Measurements from ENCODE around the gene ACVR2B.
A peak's percentile ranks its signal among the peaks of the same experiment; 100 is the strongest.

Gene ACVR2B

DNA sequence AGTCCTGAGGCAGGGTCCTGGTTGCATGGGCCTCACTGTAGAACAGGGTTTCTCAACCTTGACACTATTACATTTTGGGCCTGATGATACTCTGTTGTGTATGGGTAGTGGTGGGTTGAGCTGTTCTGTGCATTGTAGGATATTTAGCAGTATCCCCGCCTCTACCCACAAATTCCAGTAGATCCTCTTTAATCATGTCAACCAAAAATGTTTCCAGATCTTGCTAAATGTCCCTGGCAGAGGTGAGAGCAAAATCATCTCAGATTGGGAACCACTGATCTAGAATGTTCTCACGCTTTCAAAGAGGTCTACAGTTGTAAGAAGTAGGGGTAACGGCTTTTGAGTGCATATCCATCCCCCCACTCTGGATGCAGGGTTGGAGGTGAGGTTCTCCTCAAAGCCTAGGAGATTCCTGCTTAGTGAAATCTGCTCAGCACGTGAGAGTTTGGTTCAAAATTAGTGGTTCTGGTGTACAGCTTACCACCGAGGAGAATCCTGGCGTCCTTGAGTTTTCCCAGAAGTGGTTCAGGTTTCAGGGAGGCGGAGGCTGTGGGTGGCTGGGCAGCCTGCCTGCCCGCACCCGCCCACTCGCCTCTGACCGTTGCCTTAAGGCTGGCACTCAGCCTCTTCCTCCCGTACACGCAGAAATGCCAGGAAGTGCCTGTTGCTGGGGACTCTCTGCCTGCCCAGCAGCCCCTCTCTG, 5.3 kb downstream of the ACVR2B start:
- no peak for DNase-seq (ENCODE audit: low spot score)

DNA sequence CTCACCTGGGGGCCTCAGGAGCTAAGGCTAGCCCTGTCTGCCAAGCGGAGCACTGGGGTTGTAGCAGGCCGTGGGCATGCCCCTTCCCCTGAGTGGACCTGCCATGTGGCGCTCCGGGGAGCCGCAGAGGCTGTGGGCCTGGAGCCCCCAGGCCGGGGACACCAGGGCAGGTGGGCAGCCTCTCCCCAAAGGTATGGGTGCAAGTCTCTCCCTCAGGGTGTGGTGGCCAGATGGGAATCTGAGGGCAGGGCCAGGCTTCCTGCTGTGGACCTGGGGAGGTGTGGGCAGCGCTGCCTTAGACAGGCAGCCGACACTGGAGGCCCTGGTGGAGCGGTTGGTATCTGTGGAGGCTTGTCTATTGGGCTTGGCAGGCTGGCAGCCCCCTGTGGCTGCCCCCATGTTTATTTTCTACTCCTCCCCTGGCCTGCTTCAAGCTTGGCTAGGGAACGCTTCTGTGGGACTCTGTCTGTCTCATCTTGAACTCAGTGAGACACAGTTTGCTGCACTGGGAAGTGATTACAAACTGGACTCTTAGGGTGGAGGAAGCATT, 5.9 kb downstream of the ACVR2B start:
- no peak for DNase-seq (ENCODE audit: low spot score)

DNA sequence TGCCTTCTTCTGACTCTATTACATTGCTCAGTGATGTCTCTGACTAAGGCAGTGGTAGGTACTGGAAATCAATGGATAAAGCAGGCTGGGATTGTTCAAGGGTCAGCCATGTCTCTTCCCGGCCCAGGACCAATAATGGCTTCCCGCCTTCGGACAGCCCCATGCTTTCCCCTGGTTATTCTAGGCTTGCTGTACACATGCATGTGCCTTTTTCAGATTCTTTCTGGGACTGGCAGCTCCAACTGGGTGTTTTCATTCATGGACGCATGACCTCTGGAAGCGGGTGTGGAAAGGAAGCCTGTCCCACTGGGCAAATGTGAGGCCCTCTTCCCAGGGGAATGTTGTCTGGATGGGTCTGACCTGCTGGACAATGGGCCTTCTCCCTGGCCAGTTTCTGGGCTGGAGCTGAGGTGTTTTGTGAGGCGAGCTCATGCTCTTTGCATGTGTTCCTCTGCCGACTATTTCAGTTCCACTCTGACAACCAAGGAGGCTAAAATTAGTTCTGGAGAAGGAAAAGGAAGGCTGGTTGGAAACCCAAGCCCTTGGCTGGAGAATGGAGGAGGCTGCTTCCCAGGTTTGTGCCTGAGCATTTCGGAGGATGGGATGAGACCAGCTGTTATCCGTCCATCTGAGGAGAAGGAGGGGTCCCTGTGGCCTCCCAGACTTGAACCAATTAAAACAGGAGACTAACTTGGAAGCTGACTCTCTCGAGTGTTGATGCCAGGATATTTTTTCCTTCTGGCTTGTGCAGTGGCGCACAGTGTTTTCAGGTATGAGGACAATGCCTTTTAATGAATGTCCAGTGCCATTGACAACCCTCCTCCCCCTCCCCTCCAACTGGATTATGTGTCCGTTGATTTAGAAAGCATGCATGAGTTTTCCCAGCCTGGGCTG, 6.9 kb downstream of the ACVR2B start:
- DNase-seq (ENCODE audit: low spot score) = no peak

DNA sequence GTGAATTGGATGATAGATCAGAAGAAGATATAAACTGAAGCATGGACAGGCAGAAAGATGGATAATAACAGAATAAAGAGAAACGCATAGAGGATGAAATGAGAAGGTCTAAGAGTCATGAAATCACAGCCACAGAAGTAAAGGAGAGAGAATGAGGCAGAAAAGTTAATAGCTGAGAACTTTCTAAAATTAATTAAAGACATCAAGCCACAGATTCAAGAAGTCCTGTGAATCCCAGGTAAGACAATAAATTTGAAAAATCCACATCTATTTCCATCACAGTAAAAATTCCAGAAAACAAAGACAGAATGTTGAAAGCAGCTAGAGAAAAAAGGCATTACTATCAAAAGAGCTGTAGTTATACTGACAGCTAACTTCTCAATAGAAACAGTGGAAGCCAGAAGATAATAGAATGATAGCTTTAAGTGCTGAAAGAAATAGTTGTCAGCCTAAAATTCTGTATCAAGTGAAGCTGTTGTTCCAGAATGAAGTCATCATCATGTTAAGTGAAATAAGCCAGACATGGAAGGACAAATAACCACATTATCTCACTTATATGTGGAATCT, 12.0 kb downstream of the ACVR2B start:
- DNase-seq (ENCODE audit: low spot score) = no peak

DNA sequence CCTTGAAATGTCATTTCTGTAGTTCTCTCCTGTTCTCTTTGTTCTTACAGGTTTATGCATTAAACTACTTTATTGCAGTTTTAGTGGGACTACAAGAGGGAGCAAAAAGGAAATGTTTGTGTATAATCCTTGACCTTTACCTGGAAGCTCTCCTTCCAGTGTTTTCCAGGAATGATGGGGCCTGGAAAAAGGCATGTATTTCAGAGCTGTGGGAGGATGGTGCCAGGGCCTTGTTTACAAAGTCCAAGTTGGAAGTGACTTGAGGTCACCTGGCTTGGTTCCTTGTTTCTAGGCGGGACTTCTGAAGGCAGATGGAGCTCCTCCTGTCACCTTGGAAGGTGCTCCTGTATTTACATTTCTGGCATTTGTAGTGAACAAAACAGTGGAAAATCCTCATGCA, 15.1 kb downstream of the ACVR2B start:
- no peak for DNase-seq (ENCODE audit: low spot score)

DNA sequence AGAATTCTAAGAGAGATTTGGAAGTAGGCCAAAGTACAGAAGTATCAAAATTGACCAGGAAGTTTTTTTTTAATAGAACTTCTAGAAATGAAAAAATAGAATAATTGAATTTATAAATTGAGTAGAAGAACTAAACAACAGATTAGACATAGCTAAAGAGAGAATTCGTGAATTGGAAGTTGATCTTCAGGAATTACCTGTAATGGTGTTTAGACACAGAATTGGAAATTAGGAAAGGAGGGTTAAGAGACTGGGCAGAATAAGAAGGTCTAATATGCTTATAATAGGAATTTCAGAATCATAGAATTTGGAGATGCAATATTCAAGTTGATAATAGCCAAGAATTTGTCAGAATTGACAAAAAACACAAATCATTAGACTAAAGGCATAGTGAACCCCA, 16.2 kb downstream of the ACVR2B start:
- DNase-seq (ENCODE audit: low spot score) = no peak

DNA sequence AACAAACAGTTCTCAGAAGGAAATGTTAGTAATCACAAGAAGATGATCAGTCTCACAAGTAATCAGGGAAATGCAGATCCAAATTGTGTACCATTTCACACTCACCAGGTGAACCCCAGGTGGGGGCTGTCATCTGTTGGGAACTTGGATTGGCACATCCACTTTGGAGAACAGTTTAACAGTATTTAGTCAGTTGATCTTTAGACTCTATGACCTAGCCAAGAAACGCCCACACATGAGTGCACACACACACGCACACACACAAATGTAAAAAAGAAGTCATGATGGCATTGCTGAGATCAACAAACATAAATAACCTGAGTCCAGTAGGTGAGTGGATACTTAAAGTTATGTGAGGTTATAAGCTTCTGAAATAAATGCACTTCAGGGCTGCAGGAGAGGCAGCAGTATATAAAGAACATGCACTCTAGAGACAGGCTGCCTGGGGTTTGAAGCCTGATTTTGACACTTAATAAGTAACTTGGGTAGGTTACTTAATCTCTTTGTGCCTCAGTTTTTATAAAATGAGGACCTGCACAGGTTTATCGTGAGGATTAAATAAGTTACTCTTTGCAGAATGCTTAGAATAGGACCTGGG, 17.7 kb downstream of the ACVR2B start:
- no peak for DNase-seq (ENCODE audit: low spot score)

DNA sequence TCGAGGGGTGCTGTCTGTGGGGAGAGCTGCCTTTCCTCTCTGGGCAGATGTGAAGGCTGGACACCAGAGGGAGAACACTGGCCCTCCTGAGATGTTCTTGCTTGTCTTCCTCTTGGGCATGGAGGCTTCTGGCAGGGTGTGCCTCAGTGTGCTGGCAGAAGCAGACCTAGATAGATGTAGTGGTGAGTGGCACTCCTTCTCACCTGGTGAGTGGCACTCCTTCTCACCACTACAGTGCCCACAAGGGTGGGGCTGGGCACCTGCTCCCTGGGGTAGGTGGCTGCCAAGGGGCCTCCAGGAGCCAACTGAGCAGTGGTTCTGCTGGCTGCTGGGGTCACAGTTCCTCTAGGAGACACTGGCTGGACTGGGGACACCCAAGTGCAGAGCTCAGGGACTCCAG, 18.7 kb downstream of the ACVR2B start:
- no peak for DNase-seq (ENCODE audit: low spot score)

DNA sequence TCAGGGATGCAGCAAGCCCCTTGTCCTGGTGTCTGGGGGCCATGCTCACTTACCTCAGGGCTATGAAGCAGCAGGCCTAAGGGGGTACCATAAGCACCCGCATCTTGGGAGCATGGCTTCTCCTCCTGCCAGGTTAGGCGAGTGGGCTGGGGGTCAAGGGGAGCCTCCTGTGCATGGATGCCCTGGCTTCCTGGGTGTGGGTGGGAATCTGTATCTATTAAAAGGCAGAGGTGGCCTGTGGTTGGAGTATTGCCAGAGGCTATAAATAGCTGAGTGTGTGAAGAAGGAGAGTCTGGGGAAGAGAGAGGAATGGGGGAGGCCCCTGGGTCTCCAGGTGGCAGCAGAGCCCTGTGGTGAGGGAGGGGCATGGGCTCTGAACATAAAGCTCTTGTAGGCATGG, 19.5 kb downstream of the ACVR2B start:
- no peak for DNase-seq (ENCODE audit: low spot score)

DNA sequence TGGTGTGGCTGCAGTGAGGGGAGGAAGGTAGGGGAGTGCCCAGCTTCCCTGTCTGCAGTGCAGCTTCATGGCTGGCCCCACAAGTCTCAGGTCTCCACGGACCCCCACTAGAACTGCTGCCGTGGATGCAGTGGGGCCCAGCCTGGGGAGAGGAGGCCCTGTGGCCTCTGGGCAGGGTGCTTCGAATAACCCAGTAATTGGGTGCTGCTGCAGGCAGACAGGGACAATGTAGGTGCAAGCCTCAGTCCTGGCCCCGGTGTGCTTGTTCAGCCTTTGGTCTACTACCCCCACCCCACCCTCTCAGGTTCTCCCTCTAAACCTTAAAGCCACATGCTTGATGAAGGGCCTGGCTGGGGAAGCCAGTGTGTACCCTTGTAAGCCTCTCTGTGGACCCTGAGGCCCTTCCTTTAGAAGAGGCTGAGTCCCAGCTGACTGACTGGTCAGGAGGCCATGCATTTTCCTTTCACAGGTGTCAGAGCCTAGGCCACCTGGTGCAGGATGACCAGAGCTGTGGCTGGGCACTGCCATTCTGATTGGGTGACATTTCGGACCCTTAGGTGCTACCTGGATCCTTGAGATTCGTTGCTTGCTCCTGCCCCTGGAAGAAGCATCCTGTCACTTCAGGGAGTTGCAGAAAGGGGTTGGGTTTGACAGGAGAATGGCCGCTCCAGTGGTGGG, 21.4 kb downstream of the ACVR2B start:
- DNase-seq (ENCODE audit: low spot score) = no peak

DNA sequence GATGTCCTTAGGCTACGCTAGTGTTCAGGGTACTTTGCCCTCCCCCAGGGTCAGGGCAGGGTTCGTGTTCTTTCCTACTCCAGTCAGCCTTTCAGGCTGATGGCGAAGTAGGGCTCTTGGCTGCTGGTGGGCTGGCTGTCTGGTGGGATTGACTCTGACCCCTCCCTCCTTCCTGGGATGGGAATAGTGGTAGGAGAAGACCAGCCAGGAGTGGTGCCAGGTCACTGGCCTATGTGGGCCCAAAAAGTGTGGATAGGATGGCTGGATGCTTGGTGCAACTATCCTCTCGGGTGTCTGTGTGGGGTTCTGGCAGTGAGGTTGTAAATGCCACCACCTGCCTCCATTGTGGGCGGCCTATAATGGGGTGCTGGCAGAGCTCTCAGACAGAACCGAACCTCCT, 22.0 kb downstream of the ACVR2B start:
- DNase-seq (ENCODE audit: low spot score) = no peak

DNA sequence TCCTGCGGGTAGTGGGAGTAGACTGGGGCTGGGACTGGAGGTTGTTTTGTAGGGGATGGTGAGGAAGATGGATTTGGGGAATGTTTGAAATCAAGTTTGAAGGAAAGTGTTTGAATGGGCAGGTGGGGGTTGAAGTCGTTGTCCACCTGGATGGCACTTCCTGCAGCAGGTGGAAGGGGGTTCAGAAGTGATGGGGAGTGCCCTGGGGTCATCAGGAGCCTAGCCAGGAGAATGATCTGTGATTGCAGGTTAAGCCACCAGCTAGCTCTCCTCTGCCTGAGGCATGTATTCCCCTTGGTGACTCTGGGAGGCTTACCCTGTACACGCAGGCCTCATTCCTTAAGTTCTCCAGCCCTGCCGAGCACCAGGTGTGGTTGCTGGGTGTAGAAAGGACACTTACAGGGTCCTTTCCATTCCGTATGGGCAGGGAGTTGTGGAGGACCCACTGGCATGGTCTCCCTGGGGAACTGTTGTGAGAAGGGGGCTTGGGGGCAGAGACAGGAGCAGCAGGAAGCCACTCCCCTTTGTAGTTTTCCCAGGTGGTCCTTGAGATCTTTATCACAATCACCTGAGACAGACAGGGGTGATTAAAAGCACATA, 22.6 kb downstream of the ACVR2B start:
- DNase-seq (ENCODE audit: low spot score) = no peak

DNA sequence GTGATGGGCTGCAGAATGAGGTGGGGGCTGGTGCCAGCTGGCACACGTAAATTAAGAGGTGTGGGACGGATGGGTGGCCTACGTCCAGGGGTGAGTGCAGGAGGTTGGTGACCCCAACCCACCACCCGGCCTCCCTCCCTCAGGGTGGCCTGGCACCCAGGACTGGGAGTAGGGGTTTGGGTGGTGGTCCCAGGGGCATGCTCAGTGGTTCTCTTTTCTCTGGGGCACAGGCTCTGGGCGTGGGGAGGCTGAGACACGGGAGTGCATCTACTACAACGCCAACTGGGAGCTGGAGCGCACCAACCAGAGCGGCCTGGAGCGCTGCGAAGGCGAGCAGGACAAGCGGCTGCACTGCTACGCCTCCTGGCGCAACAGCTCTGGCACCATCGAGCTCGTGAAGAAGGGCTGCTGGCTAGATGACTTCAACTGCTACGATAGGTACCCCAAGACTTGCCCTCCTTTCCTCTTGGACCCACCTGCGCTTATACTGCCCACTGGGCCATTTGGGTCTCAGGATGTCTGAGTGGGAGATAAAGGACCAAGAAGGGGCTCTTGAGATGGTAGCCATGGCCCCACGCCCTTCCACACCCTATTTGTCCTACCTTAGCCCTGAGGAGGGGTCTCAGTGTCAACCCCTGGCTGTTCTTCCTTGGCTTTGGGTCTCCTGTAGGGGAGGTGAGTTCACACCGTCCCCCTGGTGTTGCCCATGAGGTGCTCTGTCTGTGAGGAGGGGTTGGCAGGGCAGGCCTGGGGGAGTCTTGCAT, 23.5 kb downstream of the ACVR2B start:
- DNase-seq (ENCODE audit: low spot score) = no peak

DNA sequence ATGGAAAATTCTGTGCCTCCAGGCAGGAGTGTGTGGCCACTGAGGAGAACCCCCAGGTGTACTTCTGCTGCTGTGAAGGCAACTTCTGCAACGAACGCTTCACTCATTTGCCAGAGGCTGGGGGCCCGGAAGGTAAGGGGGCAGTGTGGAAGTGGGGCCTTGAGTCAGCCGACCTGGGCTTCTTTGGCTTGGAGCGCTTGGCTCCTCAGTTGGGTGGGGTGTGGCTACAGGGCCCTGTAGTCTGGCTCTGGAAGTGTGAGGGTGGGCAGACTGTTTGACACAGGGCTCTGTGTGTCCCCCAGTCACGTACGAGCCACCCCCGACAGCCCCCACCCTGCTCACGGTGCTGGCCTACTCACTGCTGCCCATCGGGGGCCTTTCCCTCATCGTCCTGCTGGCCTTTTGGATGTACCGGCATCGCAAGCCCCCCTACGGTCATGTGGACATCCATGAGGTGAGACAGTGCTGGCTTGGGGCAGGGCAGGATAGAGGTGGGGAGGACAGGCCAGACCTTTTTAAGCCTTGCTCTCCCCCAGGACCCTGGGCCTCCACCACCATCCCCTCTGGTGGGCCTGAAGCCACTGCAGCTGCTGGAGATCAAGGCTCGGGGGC, 24.3 kb downstream of the ACVR2B start:
- DNase-seq (ENCODE audit: low spot score) = no peak

DNA sequence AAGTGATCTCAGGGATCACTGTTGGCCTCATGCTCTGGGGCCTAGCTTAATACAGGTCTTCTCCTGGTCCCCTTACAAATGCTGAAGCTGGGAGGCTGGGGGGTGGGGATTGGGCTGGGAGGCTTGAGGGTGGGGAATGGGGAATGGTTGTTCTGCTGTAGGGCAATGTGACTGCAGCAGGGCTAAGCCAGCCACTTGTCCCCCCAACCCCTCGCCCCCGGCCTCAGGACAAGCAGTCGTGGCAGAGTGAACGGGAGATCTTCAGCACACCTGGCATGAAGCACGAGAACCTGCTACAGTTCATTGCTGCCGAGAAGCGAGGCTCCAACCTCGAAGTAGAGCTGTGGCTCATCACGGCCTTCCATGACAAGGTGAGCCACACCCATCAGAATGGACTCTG, 25.2 kb downstream of the ACVR2B start:
- no peak for DNase-seq (ENCODE audit: low spot score)

DNA sequence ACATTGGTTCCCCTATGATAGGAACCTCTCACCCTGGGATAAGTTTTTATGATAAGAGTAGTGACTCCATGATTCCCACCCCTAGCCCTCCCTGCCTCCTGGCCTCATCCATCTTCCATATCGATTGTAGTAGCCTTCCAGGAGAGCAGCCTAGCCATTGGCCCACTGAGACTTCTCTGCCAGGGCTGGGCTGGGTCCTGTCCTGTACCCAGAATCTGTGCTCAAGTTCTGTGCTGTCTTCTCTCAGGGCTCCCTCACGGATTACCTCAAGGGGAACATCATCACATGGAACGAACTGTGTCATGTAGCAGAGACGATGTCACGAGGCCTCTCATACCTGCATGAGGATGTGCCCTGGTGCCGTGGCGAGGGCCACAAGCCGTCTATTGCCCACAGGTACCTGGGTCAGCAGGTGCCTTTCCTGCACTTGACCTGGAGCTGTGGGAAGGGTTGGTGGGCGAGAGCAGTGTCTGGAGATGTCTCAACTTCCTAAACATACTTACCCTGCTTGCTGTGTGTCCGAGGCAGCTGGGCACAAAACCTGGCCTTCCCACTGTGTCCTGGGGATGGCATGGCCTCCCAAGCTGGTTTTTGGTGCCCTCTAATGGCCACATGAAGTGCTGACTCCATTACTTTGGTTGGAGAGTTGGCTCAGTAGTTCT, 25.9 kb downstream of the ACVR2B start:
- DNase-seq (ENCODE audit: low spot score) = peak; percentile 85

DNA sequence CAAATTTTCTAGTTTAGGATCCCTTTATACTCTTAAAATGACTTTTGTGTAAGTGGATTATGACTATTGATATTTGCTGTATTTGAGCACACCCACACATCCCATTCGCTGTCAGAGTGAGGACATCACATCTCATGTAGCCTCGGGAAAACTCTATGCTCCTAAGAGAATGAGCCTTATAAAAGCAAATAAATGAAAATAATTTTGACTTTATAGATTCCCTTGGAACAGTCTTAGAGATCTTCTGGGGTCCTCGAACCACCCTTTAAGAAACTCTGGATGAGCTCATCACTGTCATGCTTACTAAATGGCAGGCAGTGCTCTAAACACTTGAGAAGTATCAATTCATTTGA, 26.4 kb downstream of the ACVR2B start:
- DNase-seq (ENCODE audit: low spot score) = no peak

DNA sequence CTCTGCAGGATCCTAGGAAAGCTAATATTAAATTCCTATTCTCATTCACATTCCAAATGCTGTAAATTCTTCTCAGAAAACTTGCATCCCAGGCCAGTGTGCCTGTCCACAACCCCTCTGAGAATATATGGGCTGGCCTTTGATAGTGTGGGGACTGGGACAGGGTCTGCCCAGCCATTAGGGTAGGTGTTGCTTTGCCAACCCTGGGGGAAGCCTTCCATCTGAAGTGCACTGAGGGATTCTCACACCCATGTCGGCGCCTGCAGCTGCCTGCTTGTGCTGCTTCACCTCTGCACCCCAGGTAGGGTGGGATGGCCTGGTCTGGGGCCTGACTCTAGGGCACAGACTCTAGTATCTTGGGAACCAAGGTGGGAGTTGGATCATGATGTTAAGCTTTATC, 27.2 kb downstream of the ACVR2B start:
- no peak for DNase-seq (ENCODE audit: low spot score)

DNA sequence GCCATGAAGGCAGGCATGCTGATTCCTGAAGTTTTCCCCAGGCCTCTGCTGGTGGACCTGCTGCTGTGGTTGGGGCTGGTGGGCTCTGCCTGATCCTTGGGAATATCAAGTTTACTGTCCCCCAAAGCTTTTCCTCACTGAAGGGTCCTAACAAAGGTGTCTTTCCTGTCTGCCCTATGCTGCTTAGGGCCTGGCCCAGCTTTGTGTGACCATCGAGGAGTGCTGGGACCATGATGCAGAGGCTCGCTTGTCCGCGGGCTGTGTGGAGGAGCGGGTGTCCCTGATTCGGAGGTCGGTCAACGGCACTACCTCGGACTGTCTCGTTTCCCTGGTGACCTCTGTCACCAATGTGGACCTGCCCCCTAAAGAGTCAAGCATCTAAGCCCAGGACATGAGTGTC, 29.3 kb downstream of the ACVR2B start:
- DNase-seq (ENCODE audit: low spot score) = no peak

DNA sequence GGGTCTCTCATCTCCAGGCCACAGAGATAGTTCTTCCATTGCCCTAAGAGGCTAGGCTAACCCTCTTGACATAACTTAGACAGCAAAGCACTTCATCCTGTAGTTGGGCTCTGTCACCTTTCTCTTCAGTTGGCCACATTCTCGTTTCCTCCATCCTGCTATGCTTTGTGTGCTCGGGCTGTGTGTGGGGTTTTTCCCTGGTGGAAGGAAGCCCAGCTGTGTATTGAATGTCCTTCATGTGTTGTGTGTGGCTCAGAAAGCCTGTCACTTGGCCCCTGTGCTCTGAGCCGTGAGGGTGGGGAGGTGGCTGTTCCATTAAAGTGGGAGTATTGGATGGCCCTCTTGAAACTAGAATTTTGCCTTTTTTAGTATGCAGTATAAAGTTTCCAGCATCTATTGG, 33.6 kb downstream of the ACVR2B start:
- DNase-seq (ENCODE audit: low spot score) = no peak
